H1 (cell line): Measurements from ENCODE around the gene ENDOV. TPM values are rescaled to one million over a fixed set of nuclear protein-coding genes. Genes with fewer than 3 reads are reported as not detected.

Experiments
- CBX8 ChIP-seq: fragments of 300-800, 300-1000 bp; sonication (generic); IDR thresholded peaks from 2 replicates; pipeline ENCODE4 v1.7.1; 2016; ENCODE audit warnings: low read depth, low read length, borderline replicate concordance
- CHD7 ChIP-seq: fragments of 300-600 bp; sonication (generic); IDR thresholded peaks from 2 replicates; pipeline ENCODE4 v1.7.1; 2012; ENCODE audit warnings: low read length, moderate library complexity, mild to moderate bottlenecking, inconsistent platforms; ENCODE audit not compliant: insufficient replicate concordance
- EZH2 ChIP-seq: fragments of 200-600 bp; sonication (generic); IDR thresholded peaks from 2 replicates; pipeline ENCODE4 v1.7.1; 2012; ENCODE audit warnings: low read depth, mild to moderate bottlenecking, moderate library complexity, low read length, inconsistent platforms; ENCODE audit not compliant: severe bottlenecking
- GABPA ChIP-seq: IDR thresholded peaks from 2 replicates; pipeline ENCODE4 v1.6.1; 2011; ENCODE audit warnings: mild to moderate bottlenecking, low read length, moderate library complexity, borderline replicate concordance; ENCODE audit not compliant: insufficient read depth
- PHF8 ChIP-seq: fragments of 200-600 bp; sonication (generic); conservative IDR thresholded peaks from 2 replicates; pipeline ENCODE4 v1.7.1; 2012; ENCODE audit warnings: low read depth, mild to moderate bottlenecking, inconsistent platforms, low read length, moderate library complexity
- TCF12 ChIP-seq: IDR thresholded peaks from 2 replicates; pipeline ENCODE4 v1.6.1; 2011; ENCODE audit warnings: low read depth, mild to moderate bottlenecking, low read length
- polyA plus RNA-seq, 7 experiments: library from polyadenylated mRNA; depleted of rRNA in 3 of 7; stranded (reverse) in 5 of 7; unstranded in 2 of 7; fragments of >200 nt in 5 of 7; fragments of 200-250 nt in 2 of 7; gene quantifications; 1 replicate in 5 of 7; 2 replicates in 1 of 7; 4 replicates in 1 of 7; pipeline versions ENCODE4 v1.2.1 to v1.2.3, GENCODE V29; 2011 to 2013; ENCODE audit warnings: missing spikeins in 2 of 7, mixed read lengths in 2 of 7
- total RNA-seq: library from RNA; stranded (reverse); fragmentation: NEBNext Ultra II Directional; extraction: Animal tissue kit (Norgen Biotek cat#: 25700); gene quantifications from 2 replicates; pipeline ENCODE4 v1.2.1, GENCODE V29; 2021

Gene ENDOV
- total and polyA plus RNA-seq, 2 of the 8 experiments (the other 6 are each of a cell fraction or from before 2014, with no cell fraction given): 10.6 to 13.3 TPM

GRCh38 chr17:80374732-80375585 is 40.0 kb upstream of the ENDOV start (continued):
- TF ChIP-seq CHD7 (no peak), PHF8 (no peak), GABPA (no peak), TCF12 (no peak), CBX8 (no peak), EZH2 (no peak)
